ENCODE measurements around the gene IFT88.
A peak's percentile ranks its signal among the peaks of the same experiment; 100 is the strongest.

IFT88 gene, protein sequence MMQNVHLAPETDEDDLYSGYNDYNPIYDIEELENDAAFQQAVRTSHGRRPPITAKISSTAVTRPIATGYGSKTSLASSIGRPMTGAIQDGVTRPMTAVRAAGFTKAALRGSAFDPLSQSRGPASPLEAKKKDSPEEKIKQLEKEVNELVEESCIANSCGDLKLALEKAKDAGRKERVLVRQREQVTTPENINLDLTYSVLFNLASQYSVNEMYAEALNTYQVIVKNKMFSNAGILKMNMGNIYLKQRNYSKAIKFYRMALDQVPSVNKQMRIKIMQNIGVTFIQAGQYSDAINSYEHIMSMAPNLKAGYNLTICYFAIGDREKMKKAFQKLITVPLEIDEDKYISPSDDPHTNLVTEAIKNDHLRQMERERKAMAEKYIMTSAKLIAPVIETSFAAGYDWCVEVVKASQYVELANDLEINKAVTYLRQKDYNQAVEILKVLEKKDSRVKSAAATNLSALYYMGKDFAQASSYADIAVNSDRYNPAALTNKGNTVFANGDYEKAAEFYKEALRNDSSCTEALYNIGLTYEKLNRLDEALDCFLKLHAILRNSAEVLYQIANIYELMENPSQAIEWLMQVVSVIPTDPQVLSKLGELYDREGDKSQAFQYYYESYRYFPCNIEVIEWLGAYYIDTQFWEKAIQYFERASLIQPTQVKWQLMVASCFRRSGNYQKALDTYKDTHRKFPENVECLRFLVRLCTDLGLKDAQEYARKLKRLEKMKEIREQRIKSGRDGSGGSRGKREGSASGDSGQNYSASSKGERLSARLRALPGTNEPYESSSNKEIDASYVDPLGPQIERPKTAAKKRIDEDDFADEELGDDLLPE

DNA sequence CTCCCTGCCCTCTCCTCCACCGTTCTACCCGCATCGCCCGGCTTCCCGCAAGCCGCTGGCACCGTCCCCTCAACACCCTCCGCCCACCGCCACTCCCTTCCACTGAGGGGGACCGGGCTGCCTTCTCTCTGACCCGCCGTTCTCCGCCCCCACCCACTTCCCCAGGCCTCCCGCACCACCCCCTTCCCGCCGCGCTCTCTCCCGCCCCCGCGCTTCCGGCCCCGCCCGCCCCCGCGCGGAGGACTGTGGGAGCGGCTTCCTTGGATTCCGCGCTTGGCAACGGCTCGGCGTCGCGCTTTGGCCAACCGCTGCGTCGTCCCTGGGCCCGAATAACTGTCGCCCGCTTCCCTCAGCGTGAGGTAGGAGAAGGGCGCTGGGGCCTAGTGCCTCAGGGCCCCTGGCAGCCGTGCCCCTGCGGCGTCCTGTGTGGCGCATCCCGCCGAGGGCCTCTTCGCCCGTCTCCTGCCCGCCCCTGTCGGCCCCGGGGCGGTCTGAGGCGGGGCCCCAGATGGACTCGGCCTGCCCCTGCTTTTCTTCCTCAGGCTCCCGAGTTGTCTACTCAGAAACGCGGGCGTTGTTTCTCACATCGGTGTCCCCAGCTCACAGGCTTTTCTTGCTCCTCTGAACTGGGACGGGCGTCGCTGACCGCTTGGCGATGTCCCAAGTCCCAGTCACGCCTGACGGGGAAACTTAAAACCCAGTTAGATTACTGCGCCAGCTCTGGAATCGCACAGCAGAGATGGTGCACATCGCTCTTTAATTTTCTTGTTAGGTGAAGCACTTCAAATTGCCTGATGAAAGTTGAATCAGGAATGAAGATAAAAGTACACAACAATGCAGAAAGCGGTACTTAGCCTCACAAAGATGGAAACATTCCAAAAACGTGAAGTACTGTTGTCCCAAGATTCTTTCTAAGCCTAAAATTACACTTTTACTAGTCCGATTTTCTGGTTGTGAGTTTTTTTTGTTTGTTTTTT, at the start of gene IFT88:
Gene IFT88, plus strand, starts transcription at position 260 of the 977 bp plus-strand sequence. CDS start 7,229 bp downstream, outside the sequence.
- peak; percentile 68 for DNase-seq (ENCODE audit: low read depth)

DNA sequence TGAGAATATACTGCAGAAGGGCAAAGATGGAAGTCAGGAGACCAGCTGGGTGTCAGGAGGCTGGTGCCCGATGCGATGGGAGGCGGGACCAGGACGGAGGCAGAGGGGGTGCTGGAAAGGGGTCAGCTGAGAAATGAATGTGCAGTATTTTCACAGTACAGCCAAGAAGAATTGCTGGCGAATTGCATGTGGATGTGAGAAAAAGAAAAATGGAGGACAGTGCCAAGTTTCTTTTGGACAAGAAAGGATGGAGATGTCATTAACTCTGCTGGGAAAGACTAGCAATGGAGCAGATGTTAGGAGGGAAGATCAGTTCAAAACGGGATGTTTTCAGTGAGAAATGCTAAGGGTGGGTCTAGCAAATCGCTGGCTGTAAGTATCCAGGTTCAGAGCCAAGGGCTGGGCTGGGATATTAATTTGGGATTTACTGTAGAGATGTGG, 48.3 kb upstream of the IFT88 start:
- DNase-seq (ENCODE audit: low read depth), result no peak

DNA sequence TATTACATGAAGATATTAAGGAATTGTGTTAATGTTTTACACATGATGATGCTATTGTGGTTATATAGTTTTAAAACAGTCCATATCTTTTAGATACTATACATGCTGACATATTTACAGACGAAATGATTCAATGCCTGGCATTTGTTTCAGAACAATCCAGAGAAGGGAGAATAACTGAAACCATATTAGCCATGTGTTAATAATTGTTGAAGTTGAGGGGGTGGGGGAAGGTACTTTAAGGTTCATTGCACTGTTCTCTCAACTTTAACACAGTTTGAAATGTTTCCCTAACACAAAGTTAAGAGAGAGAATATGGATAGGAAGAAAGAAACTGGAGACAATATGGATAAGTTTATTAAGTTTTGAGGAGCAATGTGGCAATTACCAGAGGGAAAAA, 47.1 kb upstream of the IFT88 start:
- peak; percentile 36 for DNase-seq (ENCODE audit: low read depth)

DNA sequence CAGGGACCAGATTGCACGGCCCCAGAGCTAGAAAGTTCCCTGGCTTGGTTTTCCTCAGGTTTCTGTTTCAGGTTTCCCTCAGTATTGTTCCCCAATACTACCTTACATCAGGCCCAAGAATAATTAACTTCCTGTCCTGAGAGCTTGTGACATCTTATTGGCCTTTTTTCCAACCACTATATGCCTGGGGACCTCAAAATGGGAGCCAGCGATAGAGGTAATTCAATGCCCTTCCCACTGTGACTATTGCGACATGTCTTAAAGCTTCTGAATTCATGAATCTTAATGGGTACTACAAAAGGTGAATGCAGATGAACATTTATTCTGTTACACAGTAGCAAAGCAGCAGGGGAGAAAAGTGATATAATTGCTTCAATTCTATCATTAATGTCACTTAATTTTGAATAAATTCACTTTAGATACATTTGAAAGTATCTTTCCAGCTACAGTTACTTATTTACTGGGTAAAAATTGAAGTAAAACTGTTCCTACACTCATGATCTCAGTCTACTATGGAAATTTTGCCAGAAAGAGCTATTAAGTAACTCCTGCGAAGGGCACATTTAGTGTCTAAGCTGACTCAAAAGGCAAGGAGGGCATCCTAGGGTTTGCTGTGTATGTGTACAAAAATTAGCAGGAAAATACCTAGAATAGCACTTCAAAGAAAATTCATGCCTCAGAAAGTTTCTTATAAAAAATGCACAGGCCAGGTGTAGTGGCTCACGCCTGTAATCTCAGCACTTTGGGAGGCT, 45.4 kb upstream of the IFT88 start:
- no peak for DNase-seq (ENCODE audit: low read depth)

DNA sequence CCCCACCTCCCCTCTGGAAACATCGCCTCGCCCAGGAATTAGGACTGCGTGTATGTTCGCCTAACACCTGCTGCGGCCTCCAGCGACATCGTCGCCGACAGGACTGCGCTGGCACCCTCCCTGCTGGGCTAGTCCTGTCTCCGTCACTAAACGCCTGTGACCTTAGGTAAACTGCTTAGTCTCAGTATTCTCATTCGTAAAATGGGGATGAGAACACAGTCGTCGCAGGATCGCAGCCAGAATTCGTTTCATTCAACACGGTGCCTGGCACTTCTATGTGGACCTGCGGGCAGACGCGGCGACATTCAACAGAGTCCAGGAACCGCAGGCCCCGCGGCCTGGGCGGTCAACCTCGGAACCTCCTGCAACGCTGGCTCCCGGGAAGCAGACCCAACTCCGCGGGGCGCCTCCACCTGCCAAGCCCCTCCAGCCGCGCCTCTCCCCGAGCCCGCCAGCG, 41.8 kb upstream of the IFT88 start:
- no peak for DNase-seq (ENCODE audit: low read depth)

DNA sequence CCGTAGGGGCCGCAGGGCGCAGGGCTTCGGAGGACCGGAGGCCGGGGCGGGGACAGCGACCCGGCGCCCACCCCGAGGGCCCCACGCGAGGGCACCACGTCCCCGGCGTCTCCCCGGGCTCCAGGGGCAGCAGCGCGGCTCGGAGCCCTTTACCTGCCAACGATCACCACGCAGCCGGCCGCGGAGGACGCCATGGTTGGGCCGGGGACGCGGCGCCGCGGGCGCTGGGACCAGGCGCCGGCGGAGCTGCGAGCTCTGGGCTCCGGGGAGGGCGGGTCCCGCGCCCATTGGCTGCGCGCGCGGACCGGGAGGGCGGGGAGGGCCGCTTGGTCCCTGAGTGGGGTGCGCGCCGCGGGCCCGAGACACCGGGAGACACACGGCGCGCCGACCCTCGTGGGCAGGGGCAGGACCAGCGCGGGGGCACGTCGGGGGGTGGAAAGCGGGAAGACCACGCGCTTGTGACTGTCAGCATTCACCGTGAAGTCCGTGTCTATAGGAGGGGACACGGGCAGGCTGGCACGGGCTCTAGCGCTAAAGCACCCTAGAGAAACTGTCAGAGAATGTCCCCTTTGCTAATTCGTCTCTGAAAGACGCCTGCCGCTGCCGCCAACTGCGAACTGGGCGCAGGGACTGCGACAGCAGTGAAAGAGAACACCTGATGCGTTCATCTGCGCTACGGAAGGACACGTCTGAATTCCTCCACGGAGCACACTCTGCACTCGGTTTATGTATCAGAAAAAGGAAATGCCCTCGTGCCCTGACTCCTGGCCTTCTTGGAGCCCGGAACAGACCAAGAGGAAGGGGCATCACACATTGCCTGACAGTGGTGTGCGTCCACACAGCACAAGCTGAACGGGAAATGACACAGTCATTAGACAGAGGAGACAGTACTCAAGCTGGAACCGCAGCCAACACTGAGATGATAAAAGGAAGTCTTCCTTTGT, 41.1 kb upstream of the IFT88 start, which contains the start of gene CRYL1:
Gene CRYL1, minus strand, starts transcription at position 257 of the 944 bp plus-strand sequence. Its CDS starts 63 bp downstream, at position 194.
- peak; percentile 9 for DNase-seq (ENCODE audit: low read depth)

DNA sequence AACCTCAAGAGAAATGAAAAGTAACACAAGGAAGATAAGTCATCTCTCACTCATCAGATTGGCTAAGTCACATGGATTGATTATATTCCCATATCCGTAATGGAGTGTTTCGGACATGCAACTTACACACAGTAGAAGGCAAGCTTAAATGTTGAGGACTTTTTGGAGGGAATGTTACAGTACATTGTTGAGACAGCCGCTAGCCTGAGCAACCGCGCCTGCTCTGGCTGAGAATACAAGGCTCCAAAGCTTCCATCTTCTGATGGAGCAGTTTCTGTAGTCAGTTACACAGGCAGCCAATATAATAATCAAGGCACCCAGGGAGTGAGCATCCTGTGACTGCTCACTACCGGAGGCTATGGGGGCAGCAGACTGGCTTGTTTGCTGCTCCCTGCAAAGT, 40.3 kb upstream of the IFT88 start:
- no peak for DNase-seq (ENCODE audit: low read depth)

DNA sequence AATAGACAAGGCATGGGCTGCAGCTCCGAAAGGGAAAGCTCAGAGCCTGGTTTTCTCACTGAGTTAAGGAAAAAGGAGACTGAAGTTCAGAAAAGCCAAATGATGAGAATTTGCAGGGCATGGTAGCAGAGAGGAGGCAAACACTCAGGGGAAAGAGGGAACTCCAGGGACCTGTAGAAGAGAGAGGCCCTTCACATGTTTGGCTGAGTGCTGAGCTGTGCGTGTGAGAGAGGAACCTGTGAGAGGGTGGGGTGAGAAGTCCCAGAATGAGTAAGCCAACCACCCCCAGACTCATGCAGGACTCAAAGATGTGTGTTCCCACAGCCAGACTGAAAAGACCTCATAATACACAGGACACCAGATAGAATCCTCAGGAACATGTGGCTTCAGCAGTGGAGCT, 38.5 kb upstream of the IFT88 start:
- DNase-seq (ENCODE audit: low read depth), result no peak

DNA sequence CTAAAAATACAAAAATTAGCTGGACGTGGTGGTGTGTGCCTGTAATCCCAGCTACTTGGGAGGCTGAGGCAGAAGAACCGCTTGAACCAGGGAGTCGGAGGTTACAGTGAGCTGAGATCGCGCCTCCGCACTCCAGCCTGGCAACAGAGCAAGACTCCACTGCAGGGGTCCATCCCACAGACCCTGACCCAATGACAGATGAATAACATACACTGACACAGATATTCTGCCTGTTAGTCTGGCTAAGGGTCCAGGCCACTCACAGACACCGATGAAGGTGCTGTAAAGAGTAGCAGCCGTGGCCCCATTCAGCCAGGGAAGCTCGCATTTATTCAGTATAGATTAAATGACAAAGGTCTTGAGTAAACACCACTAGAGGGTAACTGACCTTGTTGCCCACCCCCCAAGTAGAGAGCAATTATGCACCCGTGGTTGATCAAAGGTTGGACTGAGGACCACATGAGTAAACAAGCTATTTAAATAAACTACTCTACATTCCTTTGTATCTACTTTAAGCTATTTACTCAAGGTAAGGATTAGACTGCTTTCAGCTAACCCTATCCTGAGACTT, 32.8 kb upstream of the IFT88 start:
- no peak for DNase-seq (ENCODE audit: low read depth)

DNA sequence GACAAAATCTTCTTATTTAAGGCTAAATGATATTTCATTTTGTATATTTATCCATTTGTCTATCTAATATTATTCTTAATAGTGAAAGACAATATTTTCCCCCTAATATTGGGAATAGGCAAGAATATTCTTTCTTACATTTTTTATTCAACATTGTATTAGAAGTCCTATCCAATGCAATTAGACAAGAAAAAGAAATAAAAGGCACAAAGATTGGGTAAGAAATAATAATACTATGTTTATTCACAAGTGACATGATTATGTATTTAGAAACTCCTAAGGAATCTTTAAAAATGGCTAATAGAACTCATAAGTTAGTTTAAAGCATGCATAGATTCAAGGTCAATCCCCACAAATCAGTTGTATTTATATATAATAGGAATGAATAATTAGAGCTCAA, 30.0 kb upstream of the IFT88 start:
- no peak for DNase-seq (ENCODE audit: low read depth)

DNA sequence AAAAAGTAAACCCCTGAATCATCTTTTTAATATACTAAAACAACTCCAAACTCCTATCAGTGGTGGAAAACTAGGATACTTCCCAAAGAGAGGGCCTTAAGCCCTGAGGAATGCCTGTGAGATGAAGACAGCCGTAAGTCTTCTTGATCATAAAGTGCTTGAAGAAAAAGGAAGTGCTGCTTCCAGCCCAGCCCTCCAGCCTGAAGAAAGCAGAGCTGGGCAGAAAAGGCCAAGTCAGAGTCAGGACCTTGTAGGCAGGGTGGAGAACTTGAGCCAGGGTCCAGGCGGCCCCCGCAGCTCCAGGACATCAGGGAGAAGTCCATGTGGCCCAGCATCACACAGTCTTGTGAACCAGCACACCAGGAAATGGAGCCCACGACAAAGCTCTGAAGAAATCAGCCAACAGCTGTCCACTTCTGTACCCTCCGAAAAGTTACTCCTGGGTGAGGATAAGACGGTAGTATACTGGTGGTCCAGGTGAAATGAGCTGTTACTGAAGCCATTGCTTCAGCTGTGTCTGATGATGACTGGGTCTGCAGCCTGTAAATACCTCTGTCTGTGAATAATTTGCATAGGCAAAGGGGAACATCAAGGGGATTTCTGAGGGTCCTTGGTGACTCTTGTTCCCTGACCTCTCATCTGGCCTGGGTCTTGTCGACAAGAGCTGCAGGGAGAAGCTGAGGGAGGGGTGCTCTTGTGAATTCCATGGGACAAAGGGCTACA, 22.6 kb upstream of the IFT88 start:
- no peak for DNase-seq (ENCODE audit: low read depth)

DNA sequence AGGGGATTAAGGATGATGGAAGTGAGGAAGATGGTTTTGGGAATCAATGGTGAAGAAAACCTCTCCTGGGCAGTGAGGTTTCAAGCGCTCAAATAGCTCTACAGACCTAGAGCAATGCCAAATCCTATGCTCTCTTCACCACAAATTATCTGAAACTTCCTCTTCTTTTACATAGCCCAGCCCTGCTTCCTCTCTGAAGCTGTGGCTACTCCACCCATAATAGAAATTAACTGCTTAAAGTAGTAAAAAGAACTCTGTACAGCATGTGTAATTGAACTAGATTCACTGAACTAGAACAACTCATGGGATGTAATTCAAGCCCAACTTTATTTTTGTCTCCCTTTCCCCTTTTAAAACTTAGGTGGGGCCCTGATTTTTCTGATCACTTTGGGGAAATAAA, 20.4 kb upstream of the IFT88 start:
- DNase-seq (ENCODE audit: low read depth), result no peak

DNA sequence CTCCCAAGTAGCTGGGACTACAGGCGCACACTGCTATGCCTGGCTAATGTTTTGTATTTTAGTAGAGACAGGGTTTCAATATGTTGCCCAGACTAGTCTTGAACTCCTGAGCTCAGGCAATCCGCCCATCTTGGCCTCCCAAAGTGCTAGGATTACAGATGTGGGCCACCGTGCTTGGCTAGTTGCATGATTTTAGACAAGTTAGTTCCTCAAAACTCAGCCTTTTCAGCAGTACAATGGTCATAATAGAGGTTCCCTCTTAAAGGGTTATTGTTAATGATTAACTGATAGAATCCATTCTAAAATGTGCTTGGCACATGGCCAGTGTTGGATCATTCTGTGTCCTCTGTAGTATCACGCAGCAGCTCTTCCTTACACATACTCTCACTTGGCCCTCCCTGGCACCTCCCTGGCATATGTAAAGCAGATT, 19.5 kb upstream of the IFT88 start:
- DNase-seq (ENCODE audit: low read depth), result no peak

DNA sequence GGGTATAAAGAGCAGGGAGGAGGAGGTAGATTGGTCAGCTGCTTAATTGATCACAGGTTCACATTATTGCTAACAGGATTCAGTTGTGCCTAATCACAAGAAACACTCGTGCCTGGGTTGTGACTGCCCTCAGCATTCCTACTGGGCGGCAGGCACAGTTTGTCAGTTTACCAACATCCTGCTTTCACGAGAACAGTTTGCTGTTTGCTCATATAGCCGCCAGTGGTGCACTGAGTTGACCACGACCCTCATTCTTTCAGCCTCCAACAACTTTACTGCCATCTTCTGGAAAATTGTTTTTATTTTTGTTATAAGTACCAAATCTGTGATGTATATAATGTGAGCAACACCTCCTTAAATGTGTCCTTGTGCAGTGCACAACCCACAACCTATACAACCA, 16.2 kb upstream of the IFT88 start:
- no peak for DNase-seq (ENCODE audit: low read depth)

DNA sequence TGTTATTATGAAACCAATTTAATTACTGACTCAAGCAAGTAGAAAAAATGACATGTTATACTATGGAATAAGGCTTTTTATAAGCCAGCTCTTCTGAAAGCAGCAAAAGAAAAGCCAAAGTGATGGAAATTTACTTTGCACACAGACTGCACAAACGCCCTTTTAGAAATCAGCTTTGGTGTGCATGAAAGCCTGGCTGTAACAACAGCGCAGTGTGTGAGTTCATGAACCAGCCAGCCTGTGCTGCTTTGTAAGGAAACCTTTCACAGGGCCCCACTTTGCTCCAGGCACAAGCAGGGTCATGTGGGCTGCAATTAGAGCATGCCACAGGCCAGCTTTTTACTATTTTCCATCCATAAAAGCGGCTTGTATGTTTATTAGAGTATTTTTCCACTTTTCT, 13.6 kb upstream of the IFT88 start:
- no peak for DNase-seq (ENCODE audit: low read depth)

DNA sequence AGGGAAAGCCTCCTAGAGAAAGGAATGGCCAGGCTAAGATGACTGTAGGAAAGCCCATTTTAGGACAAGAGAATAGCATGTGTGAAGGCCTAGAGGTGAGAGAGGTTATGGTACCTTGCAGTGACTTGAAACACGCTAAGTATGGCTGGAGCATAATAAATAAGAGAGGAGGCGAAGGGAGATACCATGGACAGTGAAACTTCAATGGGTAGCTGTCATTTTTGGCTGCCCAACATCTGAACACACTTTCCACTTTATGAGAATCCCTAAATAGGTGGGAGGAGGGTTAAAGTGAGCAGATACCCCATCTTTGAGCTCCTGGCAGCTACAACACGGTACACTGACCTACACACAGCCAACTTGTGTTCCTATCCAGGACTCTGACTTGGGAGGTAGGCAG, 8.0 kb upstream of the IFT88 start:
- DNase-seq (ENCODE audit: low read depth), result no peak

DNA sequence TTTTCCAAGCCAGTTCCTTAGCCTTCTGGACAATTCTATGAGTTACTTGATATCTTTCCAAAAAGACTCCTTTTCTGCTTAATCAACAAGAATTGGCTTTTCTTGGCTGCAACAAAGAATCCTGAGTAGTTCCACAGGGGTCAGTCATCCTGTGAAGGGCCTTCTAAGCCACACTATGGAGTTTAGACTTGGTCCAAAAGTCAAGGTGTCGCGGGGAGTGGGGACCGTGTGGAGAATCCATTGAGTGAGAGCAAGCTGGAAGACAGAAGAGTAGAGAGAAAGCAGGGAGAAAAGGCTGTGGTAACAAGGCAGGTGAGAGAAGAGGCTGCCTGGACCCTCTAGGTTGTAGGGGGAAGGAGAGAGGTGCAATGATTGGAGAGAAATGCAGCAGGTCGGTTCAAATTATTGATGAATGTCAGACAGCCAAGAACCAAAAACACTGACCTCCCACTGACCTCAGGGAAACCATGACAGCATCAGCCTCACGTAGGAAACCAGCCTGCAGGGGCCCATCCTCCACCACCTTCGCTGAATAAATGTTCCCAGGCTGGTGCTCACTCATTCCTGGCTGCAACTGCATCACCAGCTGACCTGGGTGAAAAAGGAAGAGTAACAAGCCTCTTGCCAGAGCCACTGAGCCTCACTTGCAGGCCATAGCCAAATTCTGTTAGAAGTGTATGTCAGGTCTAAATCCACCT, 7.1 kb upstream of the IFT88 start:
- no peak for DNase-seq (ENCODE audit: low read depth)

DNA sequence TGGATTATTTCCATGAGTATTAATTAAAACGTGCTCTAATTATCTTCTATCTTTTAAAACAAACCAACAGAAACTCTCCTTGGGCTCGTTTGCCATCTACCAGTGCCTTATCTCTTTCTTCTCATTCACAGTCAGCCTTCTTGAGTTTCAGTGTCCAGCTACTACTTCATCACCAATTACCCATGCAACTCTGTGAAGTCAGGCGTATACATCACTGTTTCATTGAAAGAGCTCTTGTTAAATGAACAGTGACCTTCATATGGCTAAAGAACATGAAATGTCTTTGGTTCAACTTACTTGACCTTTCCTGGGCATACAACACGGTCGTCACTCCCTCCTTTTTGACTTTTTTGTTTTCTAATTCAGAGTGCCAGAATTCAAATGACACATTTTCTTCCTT, 5.2 kb upstream of the IFT88 start:
- no peak for DNase-seq (ENCODE audit: low read depth)

Data from fibroblast of the conjunctiva (primary cell).